ENCODE measurements around the gene KSR2.

DNA sequence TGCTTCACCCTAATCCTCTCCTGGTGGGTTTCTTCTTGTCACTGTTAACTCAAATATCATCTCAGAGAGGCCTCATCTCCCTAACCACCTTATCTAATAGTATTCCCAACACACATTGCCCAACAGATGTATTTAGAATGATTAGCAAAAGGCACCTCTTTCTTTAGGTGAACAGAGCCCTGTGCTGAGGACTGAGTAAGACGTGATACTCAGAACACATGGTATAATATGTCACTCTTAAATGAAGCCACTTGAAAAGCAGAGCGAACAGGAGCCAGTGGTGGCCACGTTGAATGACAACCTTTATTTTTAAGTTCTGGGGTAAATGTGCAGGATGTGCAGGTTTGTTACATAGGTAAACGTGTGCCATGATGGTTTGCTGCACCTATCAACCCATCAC, 1.5 kb upstream of the KSR2 start:
- TF ChIP-seq CTCF (IDR thresholded peaks at IDR 0.05) (no peak), POLR2A (IDR thresholded peaks at IDR 0.05) (no peak)
